KG1 (cell line): Measurements from ENCODE around the gene ADCY1.

Source experiments
- DNase-seq: peaks from one replicate; lab custom pipeline; 2025; lab: John Stamatoyannopoulos, UW

The ADCY1 gene

DNA sequence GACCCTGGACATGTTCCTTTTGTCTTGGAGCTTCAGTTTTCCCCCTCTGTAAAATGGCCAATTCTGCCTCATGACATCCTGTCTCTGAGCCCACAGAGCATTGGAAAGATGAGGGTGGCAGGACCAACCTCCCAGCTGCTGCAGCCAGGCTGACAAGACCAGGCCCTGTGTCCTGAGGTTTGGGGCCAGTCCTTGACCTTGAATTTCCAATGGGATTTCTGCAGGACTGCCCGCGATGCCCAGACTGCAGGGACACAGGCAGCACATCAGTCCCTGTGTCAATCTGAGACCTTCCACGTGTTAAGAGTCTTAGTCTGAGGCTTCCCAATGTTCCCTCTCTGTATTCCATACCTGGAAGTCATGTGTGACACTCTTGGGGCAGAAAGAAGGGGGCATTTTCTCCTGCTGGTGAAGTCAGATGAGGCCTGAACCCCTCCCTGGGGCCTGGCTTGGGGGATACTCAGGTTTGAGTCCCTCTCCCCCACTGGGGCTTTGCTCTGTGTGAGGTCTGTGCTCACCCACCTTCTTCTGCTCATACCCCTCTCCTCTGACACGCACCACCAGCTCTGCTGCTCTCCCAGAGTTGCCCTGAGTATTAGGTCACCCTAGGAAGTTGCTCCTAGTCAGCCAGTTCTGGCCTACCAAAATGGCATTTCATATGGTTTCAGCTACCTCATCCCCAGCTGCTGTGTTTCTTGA, 79.2 kb downstream of the ADCY1 start:
- no peak for DNase-seq

- no peak for DNase-seq
These were observed 80.2 kb downstream of the ADCY1 start for GRCh38 chr7:45654341-45654740.

DNA sequence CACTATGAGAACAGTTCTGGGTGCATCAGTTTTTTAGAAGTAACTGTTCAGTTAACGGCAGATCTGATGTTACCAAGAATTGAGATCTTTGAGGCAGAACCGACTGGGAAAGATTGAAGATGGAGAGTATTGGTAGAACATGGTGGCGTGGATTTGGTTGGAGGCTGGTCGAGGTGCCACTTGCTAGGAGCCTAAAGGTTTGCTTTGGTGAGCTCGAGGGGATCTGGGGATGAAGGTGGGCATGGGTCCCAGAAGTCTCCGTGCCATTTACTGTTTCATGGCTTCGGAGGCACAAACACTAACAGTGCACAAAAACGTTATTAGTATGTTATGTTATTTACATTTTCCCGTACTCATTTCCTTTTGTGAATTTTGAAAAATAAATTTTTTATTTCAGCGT, 81.4 kb downstream of the ADCY1 start:
- no peak for DNase-seq

DNA sequence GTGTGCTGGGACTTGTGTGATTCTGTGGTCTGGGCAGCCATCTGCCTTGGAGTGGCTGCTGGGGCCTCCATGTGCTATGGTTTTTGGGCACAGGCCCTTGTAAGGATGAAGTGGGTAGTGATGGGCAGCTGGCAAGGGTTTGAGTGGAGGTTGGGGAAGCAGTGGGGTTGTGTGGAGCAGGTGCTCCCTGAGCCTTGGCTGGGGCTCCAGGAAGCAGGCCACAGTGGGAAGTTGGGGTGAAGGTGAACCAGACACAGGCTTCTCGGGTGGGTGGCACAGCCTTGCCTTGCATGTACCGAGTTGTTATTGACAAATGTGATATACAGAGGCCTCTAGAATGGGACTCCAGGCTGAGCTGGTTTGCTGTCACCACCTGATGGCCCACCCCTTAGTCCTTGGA, 82.3 kb downstream of the ADCY1 start:
- DNase-seq: no peak

GRCh38 chr7:45657136-45657889, 83.1 kb downstream of the ADCY1 start:
- DNase-seq: no peak

GRCh38 chr7:45657890-45658715, 83.9 kb downstream of the ADCY1 start:
- DNase-seq: no peak

GRCh38 chr7:45658716-45659495, 84.7 kb downstream of the ADCY1 start:
- DNase-seq: no peak

GRCh38 chr7:45659496-45660139, 85.5 kb downstream of the ADCY1 start:
- no peak for DNase-seq

DNA sequence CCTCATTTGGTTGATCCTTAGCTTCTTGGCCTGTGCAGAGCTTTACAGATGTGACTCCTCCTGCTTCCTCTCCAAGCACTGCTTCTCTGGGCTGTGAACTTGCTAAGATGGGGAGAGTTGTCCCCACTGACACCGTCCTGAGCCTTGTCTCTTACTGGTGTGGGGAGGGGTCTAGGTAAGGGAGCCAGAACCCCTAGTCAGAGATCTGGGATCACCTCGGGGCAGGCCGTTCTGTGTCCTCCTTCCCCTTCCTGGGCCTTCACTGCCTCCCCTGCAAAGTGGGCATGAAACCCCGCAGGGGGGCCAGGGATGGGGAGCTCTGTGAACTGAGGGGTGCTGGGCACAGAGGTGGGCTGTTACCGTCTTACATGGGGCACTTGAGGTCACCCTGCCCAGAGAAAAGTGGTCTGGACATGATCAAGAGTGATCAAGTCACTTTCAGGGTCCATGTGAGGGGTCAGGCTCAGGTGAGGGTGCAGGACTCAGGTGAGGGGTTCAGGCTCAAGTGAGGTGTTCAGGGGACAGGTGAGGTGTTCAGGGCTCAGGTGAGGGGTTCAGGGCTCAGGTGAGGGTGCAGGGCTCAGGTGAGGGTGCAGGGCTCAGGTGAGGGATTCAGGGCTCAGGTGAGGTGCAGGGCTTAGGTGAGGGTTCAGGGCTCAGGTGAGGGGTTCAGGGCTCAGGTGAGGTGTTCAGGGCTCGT, 86.2 kb downstream of the ADCY1 start:
- DNase-seq: no peak

GRCh38 chr7:45660901-45661211, 86.7 kb downstream of the ADCY1 start:
- no peak for DNase-seq

GRCh38 chr7:45661302-45661995, 87.3 kb downstream of the ADCY1 start:
- DNase-seq: no peak

- no peak for DNase-seq
These were observed 87.8 kb downstream of the ADCY1 start for GRCh38 chr7:45662018-45662417.

- DNase-seq: no peak
These were observed 88.5 kb downstream of the ADCY1 start for GRCh38 chr7:45662540-45663166.

DNA sequence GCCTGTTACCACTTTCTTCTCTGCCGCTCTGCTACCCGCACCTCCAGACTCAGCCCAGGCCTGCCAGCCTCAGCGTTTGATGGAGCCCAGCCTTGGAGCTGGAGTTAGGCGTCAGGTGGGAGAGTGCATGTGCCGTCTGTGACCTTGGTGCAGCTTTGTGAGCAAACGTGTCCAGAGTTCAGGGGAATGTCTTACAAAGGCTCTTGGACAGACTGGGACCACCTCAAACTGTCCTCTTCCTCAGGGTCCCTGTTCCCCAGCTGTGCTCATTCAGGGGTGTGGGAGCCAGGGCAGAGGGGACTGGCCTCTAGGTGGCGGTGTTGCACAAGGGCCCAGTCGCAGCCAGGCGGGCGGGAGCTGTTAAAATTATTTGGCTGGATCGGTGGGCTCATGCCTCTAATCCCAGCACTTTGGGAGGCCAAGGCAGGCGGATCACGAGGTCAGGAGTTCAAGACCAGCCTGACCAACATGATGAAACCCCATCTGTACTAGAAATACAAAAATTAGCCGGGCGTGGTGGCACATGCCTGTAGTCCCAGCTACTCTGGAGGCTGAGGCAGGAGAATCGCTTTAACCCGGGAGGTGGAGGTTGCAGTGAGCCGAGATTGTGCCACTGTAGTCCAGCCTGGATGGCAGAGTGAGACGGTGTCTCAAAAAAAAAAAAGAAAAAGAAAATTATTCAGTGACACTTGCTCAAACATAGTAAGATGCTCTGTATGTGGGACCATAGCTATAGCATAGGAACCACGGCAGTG, 89.2 kb downstream of the ADCY1 start:
- no peak for DNase-seq

- DNase-seq: no peak
These were observed 89.9 kb downstream of the ADCY1 start for GRCh38 chr7:45663965-45664633.

DNA sequence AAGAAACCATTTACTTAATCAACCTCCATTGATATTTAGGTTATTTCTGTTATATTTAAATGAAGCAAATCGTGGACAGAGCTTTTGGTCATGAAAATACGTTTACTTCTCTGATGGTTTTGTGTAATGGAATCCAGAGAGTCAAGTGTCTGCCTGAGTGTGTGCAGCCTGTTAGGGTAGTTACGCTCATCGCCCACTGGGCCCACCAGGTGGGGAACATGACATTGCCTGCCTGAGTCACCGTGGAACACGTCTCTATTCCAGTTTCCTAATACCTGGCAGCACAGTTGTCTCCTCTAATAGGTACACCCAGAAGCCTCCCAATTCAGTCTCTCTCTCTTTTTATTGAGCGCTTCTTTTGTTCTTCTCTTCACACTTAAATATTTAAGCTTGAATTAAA, 91.0 kb downstream of the ADCY1 start:
- no peak for DNase-seq

GRCh38 chr7:45670227-45670626, 96.1 kb downstream of the ADCY1 start:
- no peak for DNase-seq

- no peak for DNase-seq
These were observed 96.5 kb downstream of the ADCY1 start for GRCh38 chr7:45670717-45671116.
